ENCODE data around the gene CEP85L. TPM values are rescaled to one million over a fixed set of nuclear protein-coding genes. Genes with fewer than 3 reads are reported as not detected.

Gene CEP85L
- total RNA-seq, 1 experiment from 2014 or later = 4.8 TPM

GRCh38 chr6:118644007-118644406 lies 7.4 kb downstream of the CEP85L start:
- Histone ChIP-seq H3K36me3 (ENCODE audit: insufficient read depth, low read length) (no peaks in the 10 kb centered on the region), H2AFZ (ENCODE audit: low read length) (no peak overlapping the region), H4K20me1 (ENCODE audit: insufficient read depth, low read depth, low read length) (peaks cover 3% of the 10 kb centered on the region; the same call in 1 of the 2 replicates), H3K27ac (ENCODE audit: low read length) (no peak overlapping the region), H3K79me2 (ENCODE audit: low read length) (no peaks in the 10 kb centered on the region), H3K9ac (ENCODE audit: low read length) (no peak overlapping the region), H3K9me2 (replicated peaks; ENCODE audit: insufficient read depth, low read length) (no peaks in the 10 kb centered on the region), H3K27me3 (ENCODE audit: low read length) (no peaks in the 10 kb centered on the region), H3K4me2 (ENCODE audit: low read depth, low read length, poor library complexity, severe bottlenecking) (no peak overlapping the region), H3K9me3 (ENCODE audit: low read length) (no peaks in the 10 kb centered on the region), H3K4me3 (ENCODE audit: low read length) (no peak overlapping the region), H3K4me1 (ENCODE audit: low read length) (peaks cover 11% of the 10 kb centered on the region)
- DNase-seq = no peak

DNA sequence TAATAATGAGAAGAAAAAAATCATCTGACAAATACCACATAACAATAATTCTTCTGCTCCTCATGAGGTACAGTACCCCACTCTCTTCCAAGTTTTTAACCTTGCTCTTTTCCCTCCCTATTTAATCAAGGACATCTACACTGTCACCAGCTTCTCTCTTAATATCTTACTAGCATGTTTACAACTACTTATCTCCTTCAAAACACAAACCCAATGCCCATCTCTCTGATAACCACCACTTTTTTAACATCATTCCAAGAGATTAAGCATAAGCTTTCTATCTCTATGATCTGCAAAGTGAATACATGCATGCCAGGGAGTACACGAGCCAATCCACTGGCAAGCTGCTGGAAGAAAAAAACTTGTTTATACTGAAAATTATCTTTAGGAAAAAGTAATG lies 10.3 kb downstream of the CEP85L start:
- H4K20me1 ChIP-seq (ENCODE audit: insufficient read depth, low read depth, low read length) = peaks cover 6% of the 10 kb centered on the region; the same call in 1 of the 2 replicates

DNA sequence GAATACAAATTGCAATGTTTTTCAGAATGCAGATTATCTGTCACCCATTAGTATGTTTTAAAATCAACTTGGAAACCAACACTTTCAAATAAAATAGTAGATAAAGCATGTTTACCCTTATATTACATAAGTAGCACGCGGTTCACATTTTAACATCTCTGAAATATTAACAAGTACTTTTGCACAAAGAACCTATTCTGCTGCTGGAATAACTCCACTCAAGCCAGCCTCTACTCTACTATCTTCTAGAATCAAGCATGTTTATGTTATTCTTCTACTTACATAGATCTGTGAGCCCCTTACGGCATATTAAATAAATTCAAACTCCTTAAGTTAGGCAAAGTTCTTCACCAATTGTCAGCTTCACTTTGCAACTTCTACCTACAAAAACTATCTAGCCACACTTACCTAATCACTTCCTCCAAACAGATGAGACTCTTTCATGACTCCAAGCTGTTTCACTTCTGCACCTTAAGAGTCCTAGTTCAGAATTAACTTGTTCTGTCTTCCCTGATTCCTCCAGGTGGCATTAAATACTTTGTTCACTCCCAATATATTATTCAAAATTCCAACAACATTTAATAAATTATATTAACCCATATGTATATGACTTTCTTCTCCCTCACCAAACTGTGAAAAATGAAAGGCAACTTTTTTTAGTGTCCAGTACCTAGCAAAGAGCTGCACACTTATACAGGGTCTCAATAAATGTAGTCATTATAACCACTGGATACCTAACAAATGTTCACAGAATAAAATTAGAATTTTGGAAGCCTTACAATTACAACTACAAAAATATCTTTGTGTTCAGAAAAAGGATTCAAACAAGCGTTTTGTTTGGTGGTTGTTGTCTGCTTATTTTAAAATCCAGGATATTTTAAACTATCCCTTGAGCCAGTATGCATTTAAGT lies 12.1 kb downstream of the CEP85L start:
- Histone ChIP-seq H2AFZ (ENCODE audit: low read length) (no peak overlapping the region), H3K9me2 (replicated peaks; ENCODE audit: insufficient read depth, low read length) (no peaks in the 10 kb centered on the region), H3K4me2 (ENCODE audit: low read depth, low read length, poor library complexity, severe bottlenecking) (no peak overlapping the region), H3K4me3 (ENCODE audit: low read length) (no peak overlapping the region), H3K79me2 (ENCODE audit: low read length) (no peaks in the 10 kb centered on the region), H4K20me1 (ENCODE audit: insufficient read depth, low read depth, low read length) (peaks cover 8% of the 10 kb centered on the region; the same call in 1 of the 2 replicates), H3K9ac (ENCODE audit: low read length) (no peak overlapping the region), H3K27ac (ENCODE audit: low read length) (no peak overlapping the region), H3K4me1 (ENCODE audit: low read length) (peaks cover 11% of the 10 kb centered on the region), H3K36me3 (ENCODE audit: insufficient read depth, low read length) (no peaks in the 10 kb centered on the region), H3K27me3 (ENCODE audit: low read length) (no peaks in the 10 kb centered on the region), H3K9me3 (ENCODE audit: low read length) (no peaks in the 10 kb centered on the region)
- no peak for DNase-seq

More for the DNA sequence above, 10.3 kb downstream of the CEP85L start:
- Histone ChIP-seq H3K4me1 (ENCODE audit: low read length) (peaks cover 11% of the 10 kb centered on the region), H3K4me3 (ENCODE audit: low read length) (no peak overlapping the region), H3K27ac (ENCODE audit: low read length) (no peak overlapping the region), H3K9me2 (replicated peaks; ENCODE audit: insufficient read depth, low read length) (no peaks in the 10 kb centered on the region), H2AFZ (ENCODE audit: low read length) (no peak overlapping the region), H3K4me2 (ENCODE audit: low read depth, low read length, poor library complexity, severe bottlenecking) (no peak overlapping the region), H3K9ac (ENCODE audit: low read length) (no peak overlapping the region), H3K9me3 (ENCODE audit: low read length) (no peaks in the 10 kb centered on the region), H3K36me3 (ENCODE audit: insufficient read depth, low read length) (no peaks in the 10 kb centered on the region), H3K27me3 (ENCODE audit: low read length) (no peaks in the 10 kb centered on the region), H3K79me2 (ENCODE audit: low read length) (no peaks in the 10 kb centered on the region)
- DNase-seq = no peak

DNA sequence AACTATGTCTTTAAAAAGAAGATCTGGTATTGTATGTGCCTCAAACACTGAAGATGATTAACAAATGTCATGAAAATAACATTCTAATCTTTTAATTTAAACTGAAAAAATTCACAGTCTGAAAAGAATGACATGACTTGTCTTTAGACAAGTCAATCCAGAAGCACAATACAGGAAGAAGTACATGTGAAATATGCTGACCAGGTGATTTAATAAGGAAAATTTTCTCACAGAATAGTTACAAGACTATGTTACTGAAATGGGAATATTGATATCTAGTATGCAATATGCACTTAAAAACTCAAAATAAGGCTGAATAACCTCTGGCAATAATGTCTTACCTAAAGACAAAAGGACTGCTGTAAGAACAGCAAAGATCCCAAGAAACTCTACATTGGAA lies 13.1 kb downstream of the CEP85L start:
- H2AFZ ChIP-seq (ENCODE audit: low read length) = no peak overlapping the region
- H3K9ac ChIP-seq (ENCODE audit: low read length) = no peak overlapping the region
- no peaks in the 10 kb centered on the region for H3K79me2 ChIP-seq (ENCODE audit: low read length)
- peaks cover 11% of the 10 kb centered on the region for H3K4me1 ChIP-seq (ENCODE audit: low read length)
- no peaks in the 10 kb centered on the region for H3K9me3 ChIP-seq (ENCODE audit: low read length)
- H3K27me3 ChIP-seq (ENCODE audit: low read length) = no peaks in the 10 kb centered on the region
- H3K4me3 ChIP-seq (ENCODE audit: low read length) = no peak overlapping the region
- H3K9me2 ChIP-seq (replicated peaks; ENCODE audit: insufficient read depth, low read length) = no peaks in the 10 kb centered on the region
- H4K20me1 ChIP-seq (ENCODE audit: insufficient read depth, low read depth, low read length) = 0 out of 2 replicates have a peak, but pooled peaks cover 8% of the 10 kb centered on the region
- no peak for DNase-seq
- no peak overlapping the region for H3K4me2 ChIP-seq (ENCODE audit: low read depth, low read length, poor library complexity, severe bottlenecking)
- no peaks in the 10 kb centered on the region for H3K36me3 ChIP-seq (ENCODE audit: insufficient read depth, low read length)
- H3K27ac ChIP-seq (ENCODE audit: low read length) = no peak overlapping the region

- Histone ChIP-seq H4K20me1 (ENCODE audit: insufficient read depth, low read depth, low read length) (0 out of 2 replicates have a peak, but pooled peaks cover 10% of the 10 kb centered on the region), H3K4me3 (ENCODE audit: low read length) (no peak overlapping the region), H3K9me2 (replicated peaks; ENCODE audit: insufficient read depth, low read length) (no peaks in the 10 kb centered on the region), H3K4me1 (ENCODE audit: low read length) (peaks cover 4% of the 10 kb centered on the region), H3K79me2 (ENCODE audit: low read length) (no peaks in the 10 kb centered on the region), H3K9me3 (ENCODE audit: low read length) (no peaks in the 10 kb centered on the region), H3K27me3 (ENCODE audit: low read length) (no peaks in the 10 kb centered on the region), H3K36me3 (ENCODE audit: insufficient read depth, low read length) (no peaks in the 10 kb centered on the region), H3K27ac (ENCODE audit: low read length) (no peak overlapping the region), H2AFZ (ENCODE audit: low read length) (no peak overlapping the region), H3K4me2 (ENCODE audit: low read depth, low read length, poor library complexity, severe bottlenecking) (no peak overlapping the region), H3K9ac (ENCODE audit: low read length) (no peak overlapping the region)
- no peak for DNase-seq
Measured at GRCh38 chr6:118635909-118636735, 15.3 kb downstream of the CEP85L start.

GRCh38 chr6:118632359-118632758 lies 19.0 kb downstream of the CEP85L start:
- Histone ChIP-seq H3K4me3 (ENCODE audit: low read length) (no peak overlapping the region), H3K27me3 (ENCODE audit: low read length) (no peaks in the 10 kb centered on the region), H3K4me1 (ENCODE audit: low read length) (no peaks in the 10 kb centered on the region), H4K20me1 (ENCODE audit: insufficient read depth, low read depth, low read length) (0 out of 2 replicates have a peak, but pooled peaks cover 5% of the 10 kb centered on the region), H3K79me2 (ENCODE audit: low read length) (no peaks in the 10 kb centered on the region), H3K9me2 (replicated peaks; ENCODE audit: insufficient read depth, low read length) (no peaks in the 10 kb centered on the region), H2AFZ (ENCODE audit: low read length) (no peak overlapping the region), H3K36me3 (ENCODE audit: insufficient read depth, low read length) (no peaks in the 10 kb centered on the region), H3K27ac (ENCODE audit: low read length) (no peak overlapping the region), H3K9ac (ENCODE audit: low read length) (no peak overlapping the region), H3K4me2 (ENCODE audit: low read depth, low read length, poor library complexity, severe bottlenecking) (no peak overlapping the region), H3K9me3 (ENCODE audit: low read length) (no peaks in the 10 kb centered on the region)
- DNase-seq = no peak

DNA sequence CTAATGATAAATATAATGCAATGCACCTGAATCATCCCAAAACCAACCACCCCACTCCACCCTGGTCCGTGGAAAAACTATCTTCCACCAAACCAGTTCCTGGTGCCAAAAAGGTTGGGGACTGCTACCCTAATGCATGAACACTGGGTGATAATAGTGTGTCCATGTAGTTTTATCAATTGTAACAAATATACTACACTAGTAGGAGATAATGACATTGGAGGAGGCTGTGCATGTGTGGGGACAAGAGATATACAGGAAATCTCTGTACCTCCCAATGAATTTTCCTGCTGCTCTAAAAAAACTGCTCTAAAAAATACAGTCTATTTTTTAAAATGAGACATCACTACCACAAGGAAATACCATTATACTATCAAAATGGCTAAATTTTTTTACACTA lies 20.5 kb downstream of the CEP85L start:
- Histone ChIP-seq H3K4me3 (ENCODE audit: low read length) (no peak overlapping the region), H3K4me1 (ENCODE audit: low read length) (no peaks in the 10 kb centered on the region), H3K27ac (ENCODE audit: low read length) (no peak overlapping the region), H3K27me3 (ENCODE audit: low read length) (no peaks in the 10 kb centered on the region), H4K20me1 (ENCODE audit: insufficient read depth, low read depth, low read length) (0 out of 2 replicates have a peak, but pooled peaks cover 5% of the 10 kb centered on the region), H3K79me2 (ENCODE audit: low read length) (no peaks in the 10 kb centered on the region), H3K9me2 (replicated peaks; ENCODE audit: insufficient read depth, low read length) (no peaks in the 10 kb centered on the region), H3K36me3 (ENCODE audit: insufficient read depth, low read length) (no peaks in the 10 kb centered on the region), H2AFZ (ENCODE audit: low read length) (no peak overlapping the region), H3K4me2 (ENCODE audit: low read depth, low read length, poor library complexity, severe bottlenecking) (no peak overlapping the region), H3K9ac (ENCODE audit: low read length) (no peak overlapping the region), H3K9me3 (ENCODE audit: low read length) (no peaks in the 10 kb centered on the region)
- no peak for DNase-seq

- H3K9me2 ChIP-seq (replicated peaks; ENCODE audit: insufficient read depth, low read length) = no peaks in the 10 kb centered on the region
- H3K9ac ChIP-seq (ENCODE audit: low read length) = no peak overlapping the region
- H2AFZ ChIP-seq (ENCODE audit: low read length) = no peak overlapping the region
- no peaks in the 10 kb centered on the region for H3K27me3 ChIP-seq (ENCODE audit: low read length)
- no peaks in the 10 kb centered on the region for H3K79me2 ChIP-seq (ENCODE audit: low read length)
- no peak for DNase-seq
- H3K4me1 ChIP-seq (ENCODE audit: low read length) = no peaks in the 10 kb centered on the region
- no peak overlapping the region for H3K4me3 ChIP-seq (ENCODE audit: low read length)
- H3K4me2 ChIP-seq (ENCODE audit: low read depth, low read length, poor library complexity, severe bottlenecking) = no peak overlapping the region
- no peaks in the 10 kb centered on the region for H3K9me3 ChIP-seq (ENCODE audit: low read length)
- 0 out of 2 replicates have a peak, but pooled peaks cover 5% of the 10 kb centered on the region for H4K20me1 ChIP-seq (ENCODE audit: insufficient read depth, low read depth, low read length)
- no peaks in the 10 kb centered on the region for H3K36me3 ChIP-seq (ENCODE audit: insufficient read depth, low read length)
- no peak overlapping the region for H3K27ac ChIP-seq (ENCODE audit: low read length)
Measured at GRCh38 chr6:118630067-118630466, 21.3 kb downstream of the CEP85L start.
